ENCODE measurements around the gene LDHD.
"Not testable (repeated sequence)": the region's sequence is repeated elsewhere in the genome, so short reads cannot be mapped to it uniquely, and the experiment has no call there.

LDHD gene

DNA sequence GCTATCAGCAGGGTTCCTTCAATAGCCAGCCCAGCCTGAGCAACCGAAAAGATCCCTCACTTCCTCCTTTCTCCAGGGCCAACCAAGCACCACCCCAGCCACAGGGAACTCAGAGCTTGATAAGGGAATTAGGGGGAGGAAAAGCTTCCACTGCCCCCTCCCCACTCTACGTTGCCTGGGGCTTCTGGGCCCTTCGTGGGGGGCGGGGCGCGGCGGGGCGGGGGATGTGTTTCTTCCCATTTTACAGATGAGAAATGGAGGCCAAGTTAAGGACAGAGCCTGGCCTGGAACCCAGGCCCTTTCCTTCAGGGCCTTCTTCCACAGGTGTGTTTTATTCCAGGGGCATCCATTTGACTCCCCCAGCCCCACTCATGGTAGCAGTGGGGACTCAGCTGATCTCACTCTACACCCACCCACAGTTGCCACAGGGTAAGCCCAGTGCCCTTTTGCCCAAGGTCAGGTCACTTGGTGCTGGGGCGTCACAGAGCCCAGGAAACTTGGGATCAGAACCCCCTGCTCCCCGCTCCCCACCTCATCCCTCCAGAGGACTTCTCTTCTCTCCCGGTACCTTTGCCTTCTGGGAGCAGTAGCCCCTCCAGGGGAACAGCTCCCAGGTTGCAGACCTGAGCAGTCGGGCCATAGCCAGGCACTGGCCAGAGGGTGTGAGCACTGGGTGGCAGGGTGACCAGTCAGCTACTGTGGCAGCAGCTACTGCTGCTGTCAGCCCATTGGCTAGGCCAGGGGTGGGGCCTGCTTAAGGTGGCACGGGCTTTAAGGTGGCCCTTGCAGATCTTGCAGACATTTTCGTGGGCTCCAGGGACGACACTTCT lies at the start of gene LDHD:
TSS of gene LDHD (minus strand) at position 700 of the 830 bp plus-strand sequence. CDS start at position 640, 60 bp downstream.
- peak; percentile 99 for FAIRE-seq
- peak; percentile 95 for DNase-seq (ENCODE audit: insufficient read length, low spot score)

DNA sequence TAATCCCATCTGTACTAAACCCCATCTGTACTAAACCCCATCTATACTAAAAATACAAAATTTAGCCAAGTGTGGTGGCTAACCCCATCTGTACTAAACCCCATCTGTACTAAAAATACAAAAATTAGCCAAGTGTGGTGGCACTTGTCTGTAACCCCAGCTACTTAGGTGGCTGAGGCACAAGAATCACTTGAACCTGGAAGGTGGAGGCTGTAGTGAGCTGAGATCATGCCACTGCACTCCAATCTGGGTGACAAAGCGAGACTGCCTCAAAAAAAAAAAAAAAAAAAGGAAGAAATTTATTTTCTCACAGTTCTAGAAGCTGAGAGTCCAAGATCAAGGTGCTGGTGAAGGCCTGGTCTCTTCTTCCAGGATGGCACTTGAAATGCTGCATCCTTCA lies 43.8 kb upstream of the LDHD start:
- FAIRE-seq (no peak), DNase-seq (ENCODE audit: insufficient read length, low spot score) (no peak)

DNA sequence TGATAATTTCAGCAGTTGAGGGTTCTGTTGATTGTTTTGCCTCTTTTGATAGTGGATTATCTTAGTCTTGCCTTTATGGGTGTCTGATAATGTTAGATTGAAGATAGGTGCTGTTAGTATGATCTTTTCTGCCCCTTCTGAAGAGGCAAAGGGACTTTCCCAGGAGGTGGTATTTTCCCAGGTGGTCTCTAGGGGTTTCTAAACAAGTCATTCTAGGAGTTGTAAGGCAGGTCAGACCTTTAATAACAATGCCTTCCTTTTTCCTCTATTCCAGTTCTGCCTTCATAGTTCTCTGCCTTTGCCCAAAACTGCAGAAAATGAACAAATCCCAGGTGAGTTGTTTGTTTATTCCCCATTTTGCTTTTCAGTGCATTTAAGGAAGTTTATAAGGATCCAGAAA lies 36.1 kb upstream of the LDHD start:
- DNase-seq (ENCODE audit: insufficient read length, low spot score) (no peak), FAIRE-seq (no peak)

DNA sequence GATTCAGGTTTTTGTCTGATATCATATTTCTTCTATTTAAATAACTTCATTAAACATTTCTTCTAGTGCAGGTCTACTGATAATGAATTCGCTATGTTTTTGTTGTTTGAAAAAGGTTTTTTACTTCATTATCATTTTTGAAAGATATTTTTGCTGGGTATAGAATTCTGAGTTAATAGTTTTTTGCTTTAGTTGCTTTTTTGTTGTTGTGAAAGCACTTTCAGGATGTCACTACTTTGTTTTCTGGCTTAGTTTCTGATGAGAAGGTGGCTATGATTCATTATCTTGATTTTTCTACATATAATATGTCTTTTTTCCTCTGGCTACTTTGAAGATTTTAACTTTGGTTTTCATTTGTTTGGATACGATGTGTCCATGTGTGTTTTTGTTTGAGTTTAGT lies 35.2 kb upstream of the LDHD start:
- DNase-seq (ENCODE audit: insufficient read length, low spot score) (no peak), FAIRE-seq (no peak)

DNA sequence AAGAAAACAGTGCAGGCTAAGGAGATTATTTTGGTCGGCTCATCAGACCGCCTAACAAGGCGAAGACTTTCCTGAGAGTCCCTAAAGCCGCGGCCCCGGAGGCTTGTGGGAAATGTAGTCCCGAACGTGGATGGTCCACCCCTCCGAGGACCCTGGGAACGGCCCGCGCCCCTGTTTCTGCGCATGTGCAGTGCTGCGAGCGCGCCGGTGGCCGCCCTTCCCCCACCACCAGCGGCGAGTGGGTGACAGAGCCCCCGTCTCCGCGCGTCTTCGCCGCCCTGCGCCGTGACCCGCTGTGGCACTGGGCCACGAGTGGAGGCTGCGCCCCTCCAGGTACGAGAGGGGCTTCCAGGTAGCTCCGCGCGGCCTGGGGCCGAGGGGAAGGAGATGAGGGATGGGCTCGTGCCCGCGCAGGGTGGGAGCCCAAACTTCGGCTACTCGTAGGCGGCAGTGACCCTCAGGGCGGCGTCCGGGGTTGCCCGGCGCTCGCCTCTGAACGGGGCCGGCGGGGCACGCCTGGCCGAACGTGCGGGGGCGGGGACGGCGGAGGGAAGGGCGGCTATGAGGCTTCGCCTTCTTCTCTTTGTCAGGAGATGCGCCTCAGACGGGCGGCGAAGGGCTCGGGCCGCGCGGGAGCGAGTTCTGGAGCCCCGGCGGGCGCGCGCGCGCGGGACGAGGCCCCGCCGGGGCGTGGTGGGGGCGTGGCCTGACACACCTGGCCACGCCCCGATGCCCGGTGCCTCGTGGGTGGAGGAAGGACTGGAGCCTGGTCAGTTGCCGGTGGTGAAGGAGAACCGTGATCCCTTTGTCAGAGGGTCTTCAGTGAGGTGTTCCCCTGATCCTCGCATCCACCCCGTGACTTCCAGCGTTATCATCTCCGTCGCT lies 32.0 kb upstream of the LDHD start, which contains the start of gene ZFP1:
TSS of gene ZFP1 (plus strand) at position 214 of the 885 bp plus-strand sequence. CDS start 4,428 bp downstream, outside the sequence.
- FAIRE-seq: peak; percentile 87
- peak; percentile 98 for DNase-seq (ENCODE audit: insufficient read length, low spot score)

DNA sequence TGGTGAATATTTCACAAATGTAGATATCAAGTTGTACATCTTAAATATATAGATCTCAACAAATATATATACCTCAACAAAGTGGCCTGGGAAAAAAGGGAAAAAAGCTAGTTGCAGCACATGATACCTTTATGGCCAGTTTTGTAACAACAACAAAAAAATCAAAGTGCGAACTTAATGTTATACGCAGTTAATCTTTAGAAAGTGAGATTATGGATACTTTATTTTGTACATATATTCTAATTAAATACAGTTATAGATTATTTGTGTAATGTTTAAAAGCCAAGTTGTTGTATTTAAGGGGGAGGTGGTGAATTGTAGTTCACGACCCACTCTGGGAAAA lies 31.4 kb upstream of the LDHD start:
- DNase-seq (ENCODE audit: insufficient read length, low spot score) (no peak), FAIRE-seq (no peak)

DNA sequence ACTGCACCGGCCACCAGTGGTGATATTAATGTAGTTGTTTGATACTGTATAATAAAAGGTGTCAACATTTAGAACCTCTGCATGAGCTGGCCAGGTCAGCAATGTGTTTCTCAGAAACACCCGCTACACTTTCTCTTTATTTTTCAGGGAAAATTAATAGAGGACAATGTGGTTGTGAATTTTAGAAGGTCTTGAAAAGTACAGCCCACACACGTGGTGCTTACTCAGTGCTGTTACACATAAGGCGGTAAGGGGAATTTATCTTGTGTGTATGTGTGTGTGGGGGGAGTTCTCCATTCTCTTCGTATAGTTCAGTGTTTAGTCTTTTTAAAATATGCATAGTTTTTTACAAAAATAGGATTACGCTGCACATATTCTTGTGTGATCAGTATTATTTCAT lies 27.4 kb upstream of the LDHD start:
- FAIRE-seq: no peak
- no peak for DNase-seq (ENCODE audit: insufficient read length, low spot score)

DNA sequence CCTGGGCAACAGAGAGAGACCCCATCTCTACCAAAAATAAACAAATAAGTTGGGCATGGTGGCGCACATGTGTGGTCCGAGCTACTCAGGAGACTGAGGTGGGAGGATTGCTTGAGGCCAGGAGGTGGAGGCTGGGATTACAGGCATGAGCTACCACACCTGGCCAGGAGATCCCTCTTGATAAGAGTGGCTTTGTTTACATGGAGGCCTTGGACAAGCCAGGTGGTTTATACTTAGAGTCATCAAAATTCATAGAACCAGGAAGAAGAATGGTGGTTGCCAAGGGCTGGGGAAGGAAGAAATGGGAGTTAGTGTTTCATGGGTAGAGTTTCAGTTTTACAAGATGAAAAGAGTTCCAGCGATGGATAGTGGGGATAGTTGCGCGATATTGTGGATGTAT lies 22.9 kb upstream of the LDHD start:
- DNase-seq (ENCODE audit: insufficient read length, low spot score) (no peak), FAIRE-seq (no peak)

DNA sequence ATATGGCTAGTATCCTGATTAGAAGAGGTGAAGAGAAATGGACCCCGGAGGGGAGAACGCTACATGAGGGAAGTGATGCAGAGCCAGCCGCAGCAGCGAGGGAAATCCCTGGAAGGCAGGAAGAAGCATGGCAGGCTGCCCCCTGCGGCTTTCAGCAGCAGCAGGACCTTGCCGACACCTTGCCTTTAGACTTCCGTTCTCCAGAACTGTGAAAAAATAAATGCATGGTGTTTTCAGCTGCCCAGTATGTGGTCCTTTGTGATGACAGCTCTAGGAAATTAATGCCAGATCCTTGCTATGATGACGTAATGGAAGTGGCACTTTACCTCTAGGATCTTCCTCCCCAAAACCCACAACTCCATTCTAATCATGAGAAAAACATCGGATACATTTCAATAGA lies 22.1 kb upstream of the LDHD start:
- FAIRE-seq (no peak), DNase-seq (ENCODE audit: insufficient read length, low spot score) (no peak)

DNA sequence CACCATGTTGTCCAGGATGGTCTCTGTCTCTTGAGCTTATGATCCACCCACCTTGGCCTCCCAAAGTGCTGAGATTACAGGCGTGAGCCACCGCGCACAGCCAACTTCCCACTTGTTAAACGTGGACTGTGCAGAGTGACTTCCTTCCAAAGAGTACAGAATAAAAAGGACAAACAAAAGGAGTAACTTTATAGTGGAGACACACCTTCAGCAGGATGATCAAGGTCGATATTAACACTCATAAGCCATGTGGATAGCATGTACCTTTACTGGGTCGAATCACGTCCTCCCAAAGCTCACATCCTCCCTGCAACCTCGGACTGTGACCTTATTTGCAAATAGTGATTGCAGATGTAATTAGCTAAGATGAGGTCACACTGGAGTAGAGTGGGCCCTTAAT lies 21.7 kb upstream of the LDHD start:
- DNase-seq (ENCODE audit: insufficient read length, low spot score): no peak
- FAIRE-seq: peak; percentile 62

DNA sequence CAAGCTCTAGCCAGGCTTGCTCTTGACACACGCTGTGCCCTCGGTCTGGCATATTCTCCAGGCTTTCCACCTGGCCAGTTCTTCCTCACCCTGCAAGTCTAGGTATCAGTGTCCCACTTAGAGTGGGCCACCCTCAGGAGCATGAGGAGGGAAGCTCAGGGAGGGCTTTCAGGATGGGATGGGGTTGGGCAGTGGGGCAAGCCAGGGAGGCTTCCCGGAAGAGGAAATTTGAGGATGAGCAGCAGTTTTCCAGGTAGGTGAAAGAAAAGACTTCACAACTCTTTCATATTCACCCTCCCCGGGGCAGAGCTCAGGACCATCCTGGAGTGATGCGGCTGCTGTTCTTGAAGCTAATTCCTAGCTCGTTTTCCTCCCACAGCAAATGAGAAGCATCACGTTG lies 14.5 kb upstream of the LDHD start:
- DNase-seq (ENCODE audit: insufficient read length, low spot score) (no peak), FAIRE-seq (no peak)

DNA sequence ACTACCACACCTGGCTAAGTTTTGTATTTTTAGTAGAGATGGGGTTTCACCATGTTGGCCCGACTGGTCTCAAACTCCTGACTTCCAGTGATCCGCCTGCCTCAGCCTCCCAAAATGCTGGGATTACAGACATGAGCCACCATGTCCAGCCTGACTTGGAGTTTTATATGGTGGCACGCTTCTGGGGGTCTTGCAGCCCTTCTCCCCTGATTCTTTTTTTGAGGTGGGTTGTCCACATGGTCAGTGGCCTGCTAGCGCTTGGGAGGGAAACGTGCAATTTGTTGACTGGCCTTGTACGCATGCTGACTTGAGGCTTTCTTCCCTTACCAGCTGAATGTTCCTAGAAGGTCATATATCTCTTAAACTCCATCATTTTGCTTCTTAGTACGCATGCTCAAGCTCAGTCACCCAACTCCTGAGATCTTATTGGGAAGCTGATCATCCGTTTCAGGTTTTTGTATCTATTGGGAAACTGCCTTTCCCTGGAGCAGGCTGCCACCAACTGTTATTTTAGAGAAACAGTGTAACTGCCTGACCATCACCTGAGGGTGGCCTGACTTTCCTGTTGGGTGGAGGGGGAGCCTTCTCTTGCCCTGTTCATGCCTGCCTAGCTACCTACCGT lies 13.7 kb upstream of the LDHD start:
- DNase-seq (ENCODE audit: insufficient read length, low spot score) (no peak), FAIRE-seq (no peak)

DNA sequence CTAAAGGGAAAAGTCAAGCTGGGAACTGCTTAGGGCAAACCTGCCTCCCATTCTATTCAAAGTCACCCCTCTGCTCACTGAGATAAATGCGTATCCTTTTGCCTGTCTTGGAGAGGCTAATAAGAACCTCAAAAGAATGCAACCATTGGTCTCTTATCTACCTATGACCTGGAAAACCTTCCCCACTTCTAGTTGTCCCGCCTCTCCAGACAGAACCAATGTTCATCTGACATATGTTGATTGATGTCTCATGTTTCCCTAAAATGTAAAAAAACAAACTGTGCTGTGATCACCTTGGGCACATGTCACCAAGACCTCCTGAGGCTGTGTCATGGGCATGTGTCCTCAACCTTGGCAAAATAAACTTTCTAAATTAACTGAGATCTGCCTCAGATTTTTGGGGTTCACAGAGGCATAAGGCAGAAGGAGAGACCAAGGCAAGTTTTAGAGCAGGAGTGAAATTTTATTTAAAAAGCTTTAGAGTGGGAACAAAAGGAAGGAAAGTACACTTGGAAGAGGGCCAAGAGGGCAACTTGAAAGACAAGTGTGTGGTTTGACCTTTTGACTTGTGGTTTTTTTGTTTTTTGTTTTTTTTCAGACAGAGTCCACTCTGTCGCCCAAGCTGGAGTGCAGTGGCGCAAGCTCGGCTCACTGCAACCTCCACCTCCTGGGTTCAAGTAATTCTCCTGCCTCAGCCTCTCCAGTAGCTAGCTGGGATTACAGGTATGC lies 13.0 kb upstream of the LDHD start:
- not testable (repeated sequence) for DNase-seq (ENCODE audit: insufficient read length, low spot score); FAIRE-seq

DNA sequence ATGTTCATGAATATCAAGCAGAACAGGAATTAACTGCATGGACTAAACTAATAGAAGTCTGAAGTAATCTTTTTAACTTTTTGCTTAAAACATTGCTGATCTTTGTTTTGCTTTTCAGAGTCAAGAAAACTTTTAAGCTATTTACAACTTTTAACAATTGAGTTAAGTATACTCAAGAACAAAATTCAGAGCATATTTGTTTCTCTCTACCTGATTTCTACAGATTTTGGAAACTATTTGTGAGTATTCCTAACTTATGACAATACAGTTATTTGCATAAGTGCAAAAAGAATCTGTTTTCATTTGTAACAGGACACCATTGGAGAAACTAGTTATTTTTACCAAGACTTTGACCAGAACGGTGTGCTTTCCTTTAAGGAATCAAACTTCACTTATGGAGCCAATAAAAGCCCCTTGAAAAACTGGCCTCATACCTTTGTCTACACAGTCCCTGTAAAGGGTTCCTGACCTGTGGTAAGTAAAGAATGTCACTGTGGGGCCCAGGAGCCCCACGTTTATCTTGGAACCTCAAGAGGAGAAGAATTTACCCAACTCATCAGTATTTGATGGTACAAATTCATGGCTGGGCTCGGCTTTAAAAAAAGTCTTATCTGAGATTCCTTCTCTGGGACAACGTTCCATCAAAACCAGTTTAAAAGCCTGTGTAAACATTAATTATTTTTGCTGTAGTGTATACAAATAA lies 11.3 kb upstream of the LDHD start:
- DNase-seq (ENCODE audit: insufficient read length, low spot score) (no peak), FAIRE-seq (no peak)

DNA sequence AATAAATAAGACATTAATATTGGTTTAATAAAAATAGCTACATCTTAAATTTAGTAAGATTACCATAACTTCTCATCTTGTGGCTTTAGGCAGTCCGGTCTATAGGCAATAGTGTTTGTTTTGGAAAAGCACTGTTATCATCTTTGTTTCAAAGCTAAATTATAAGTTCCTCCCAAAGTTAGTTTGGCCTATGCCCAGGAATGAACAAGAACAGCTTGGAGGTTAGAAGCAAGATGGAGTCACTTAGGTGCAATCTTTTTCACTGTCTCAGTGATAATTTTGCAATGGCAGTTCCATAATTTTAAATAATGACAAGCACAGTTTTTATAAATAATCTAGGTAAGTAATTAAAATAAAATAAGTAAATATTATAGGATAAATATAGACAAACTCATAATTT lies 6.0 kb upstream of the LDHD start:
- no peak for DNase-seq (ENCODE audit: insufficient read length, low spot score)
- no peak for FAIRE-seq

DNA sequence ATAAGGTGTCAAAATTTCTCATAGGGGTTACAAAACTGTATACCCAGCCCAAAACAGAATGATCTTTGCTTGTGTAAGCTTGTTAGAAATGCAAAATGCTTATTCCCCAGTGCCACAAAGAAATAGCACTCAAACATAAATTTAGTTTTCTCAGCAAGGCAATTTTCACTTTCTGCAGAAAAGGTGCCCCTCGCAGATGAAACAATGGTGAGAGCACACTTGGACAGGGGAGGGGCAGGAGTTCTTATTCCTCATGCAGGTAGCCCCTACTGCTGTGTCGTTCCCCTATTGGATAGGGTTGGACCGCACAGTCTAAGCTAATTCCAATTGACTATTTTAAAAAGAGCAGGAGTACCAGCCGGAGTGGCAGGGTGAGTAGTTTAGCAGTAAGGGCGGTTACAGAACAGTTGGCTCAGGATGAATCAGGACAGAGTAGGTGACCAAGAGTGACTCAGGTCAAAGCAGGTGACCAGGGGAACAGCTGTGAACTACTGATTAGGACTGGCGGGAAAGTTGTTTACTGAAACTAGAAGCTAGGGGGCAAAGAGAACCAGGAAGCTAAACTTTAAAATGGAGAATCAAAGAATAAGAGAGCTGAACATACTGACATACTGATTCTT lies 5.5 kb upstream of the LDHD start:
- FAIRE-seq (no peak), DNase-seq (ENCODE audit: insufficient read length, low spot score) (no peak)

DNA sequence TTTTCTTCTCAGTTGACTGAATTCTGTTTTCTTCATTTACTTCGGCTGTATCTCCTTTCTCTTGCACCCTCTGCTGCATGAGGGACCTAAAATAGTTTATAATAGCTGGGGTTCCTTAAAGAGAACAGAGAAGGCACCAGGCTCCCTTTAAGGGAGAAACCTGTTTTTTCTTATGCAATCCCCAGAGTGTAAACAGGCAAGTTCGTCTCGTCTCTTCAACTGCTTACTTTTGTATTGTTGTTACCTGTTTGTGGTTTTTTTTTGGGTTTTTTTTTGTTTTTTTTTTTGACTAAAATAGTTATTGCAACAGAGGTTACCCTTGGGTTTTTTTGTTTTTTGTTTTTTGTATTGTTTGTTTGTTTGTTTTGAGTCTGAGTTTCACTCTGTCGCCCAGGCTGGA lies 3.7 kb upstream of the LDHD start:
- FAIRE-seq (no peak), DNase-seq (ENCODE audit: insufficient read length, low spot score) (no peak)

DNA sequence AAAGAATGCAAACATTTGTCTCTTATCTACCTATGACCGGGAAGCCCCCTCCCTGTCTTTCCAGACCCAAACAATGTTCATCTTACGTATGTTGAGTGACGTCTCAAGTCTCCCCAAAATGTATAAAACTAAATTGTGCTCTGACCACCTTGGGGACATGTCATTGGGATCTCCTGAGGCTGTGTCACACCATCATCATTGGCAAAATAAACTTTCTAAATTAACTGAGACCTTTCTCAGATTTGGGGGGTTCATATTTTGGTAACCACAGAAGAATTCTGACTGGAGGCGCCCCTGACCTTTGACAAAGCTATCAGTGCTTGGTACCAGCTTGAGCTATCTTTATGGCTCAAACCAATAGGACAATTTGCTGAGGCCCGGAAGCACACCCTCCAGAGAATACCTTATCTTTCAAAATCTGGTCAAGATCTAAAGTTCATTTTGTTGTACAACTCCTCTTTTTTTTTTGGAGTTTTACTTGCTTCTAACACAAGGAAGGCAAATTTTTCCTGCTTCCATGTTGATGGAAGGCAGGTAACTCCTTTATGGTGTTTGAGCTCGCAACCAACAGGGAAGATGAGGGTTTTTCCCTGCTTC lies 2.5 kb upstream of the LDHD start:
- DNase-seq (ENCODE audit: insufficient read length, low spot score): no peak
- no peak for FAIRE-seq

DNA sequence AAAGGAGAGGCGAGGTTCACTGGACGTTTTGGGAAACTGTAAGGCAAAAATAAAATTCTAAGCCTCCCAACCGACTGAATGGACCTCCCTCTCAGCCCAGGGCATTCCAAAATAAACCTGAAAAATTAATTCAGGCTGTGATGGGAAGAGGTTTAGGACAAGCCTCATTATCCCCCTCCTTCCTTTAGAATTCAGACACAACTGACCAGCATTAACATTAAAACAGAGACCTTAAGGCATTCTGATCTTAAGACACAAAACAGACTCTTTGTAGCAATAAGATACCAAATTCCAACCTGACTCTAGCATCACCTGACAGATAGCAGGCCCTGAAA lies 298 bp upstream of the LDHD start:
- FAIRE-seq (no peak), DNase-seq (ENCODE audit: insufficient read length, low spot score) (no peak)
